SH-SY5Y (cell line): Measurements from ENCODE around the gene RPS15.

Source experiments
- GATA2 ChIP-seq: IDR thresholded peaks from 2 replicates; pipeline ENCODE4 v1.6.1; 2011; ENCODE audit warnings: mild to moderate bottlenecking, low read depth, low read length
- GATA3 ChIP-seq: IDR thresholded peaks from 2 replicates; pipeline ENCODE4 v1.6.1; 2011; ENCODE audit warnings: low read depth, mild to moderate bottlenecking, low read length, moderate library complexity

- TF ChIP-seq GATA2 = no peak
- no peak for TF ChIP-seq GATA3
These were observed 16.8 kb downstream of the RPS15 start for GRCh38 chr19:1455002-1455335.
